Posterior cingulate gyrus (tissue), 11 donors: ENCODE data around the gene GNAL.
"Not testable (repeated sequence)": the region's sequence is repeated elsewhere in the genome, so short reads cannot be mapped to it uniquely, and the experiment has no call there.

Experiments
- DNase-seq, 10 donors: peaks; one replicate each; pipeline versions ENCODE4 v3.0.0 to v3.0.0-alpha.2; 2020 to 2021; ENCODE audit warnings: mixed read lengths in 3 of 10
- intact Hi-C: fragments of 100-400 bp; cut with DNase I; formaldehyde crosslinking; loops from one replicate; pipeline ENCODE4 v1.15.1; 2023

GNAL gene

GRCh38 chr18:11688972-11689668, at the start of gene GNAL:
Gene GNAL, plus strand, starts transcription at chr18:11689264. Its CDS starts 300 bp downstream, at chr18:11689564.
- DNase-seq: peak; percentile 56 to 95 (median 73)

GRCh38 chr18:11647310-11647709, 41.8 kb upstream of the GNAL start:
- DNase-seq, intact Hi-C loops: not testable (repeated sequence)

More at GRCh38 chr18:11688972-11689668, at the start of gene GNAL:
- intact Hi-C loops: no loop called here

- peak in 1 of 10 donors; percentile 82 for DNase-seq
- intact Hi-C loops: not testable (repeated sequence)
Observed at GRCh38 chr18:11647804-11648203, 41.3 kb upstream of the GNAL start.

- no peak for DNase-seq
- intact Hi-C loops: loop anchor here (10.0 kb wide), 1 partner anchor 85 kb away; no protein-coding TSS in a partner anchor
Observed at GRCh38 chr18:11649839-11650238, 39.2 kb upstream of the GNAL start.

GRCh38 chr18:11651899-11652298, 37.2 kb upstream of the GNAL start:
- intact Hi-C loops: loop anchor here (10.0 kb wide), 1 partner anchor 83 kb away; no protein-coding TSS in a partner anchor
- no peak for DNase-seq

GRCh38 chr18:11653521-11653920, 35.5 kb upstream of the GNAL start:
- no peak for DNase-seq
- intact Hi-C loops: loop anchor here (10.0 kb wide), 1 partner anchor 81 kb away; no protein-coding TSS in a partner anchor

GRCh38 chr18:11654736-11655605, 34.1 kb upstream of the GNAL start:
- peak in 9 of 10 donors; percentile 56 to 95 (median 68) for DNase-seq
- intact Hi-C loops: loop anchor here (5.0 to 10.0 kb wide), 2 partner anchors 80 to 382 kb away; no protein-coding TSS in a partner anchor

GRCh38 chr18:11655606-11655932, 33.5 kb upstream of the GNAL start:
- intact Hi-C loops: loop anchor here (5.0 to 10.0 kb wide), 2 partner anchors 79 to 382 kb away; no protein-coding TSS in a partner anchor
- DNase-seq: no peak

GRCh38 chr18:11657152-11657551, 31.9 kb upstream of the GNAL start:
- intact Hi-C loops: loop anchor here (5.0 to 10.0 kb wide), 2 partner anchors 78 to 380 kb away; no protein-coding TSS in a partner anchor
- no peak for DNase-seq

GRCh38 chr18:11657554-11657953, 31.5 kb upstream of the GNAL start:
- no peak for DNase-seq
- intact Hi-C loops: loop anchor here (5.0 to 10.0 kb wide), 2 partner anchors 77 to 380 kb away; no protein-coding TSS in a partner anchor

GRCh38 chr18:11658019-11658418, 31.0 kb upstream of the GNAL start:
- intact Hi-C loops: loop anchor here (5.0 to 10.0 kb wide), 2 partner anchors 77 to 379 kb away; no protein-coding TSS in a partner anchor
- no peak for DNase-seq

- DNase-seq: no peak
- intact Hi-C loops: loop anchor here (5.0 to 10.0 kb wide), 2 partner anchors 76 to 378 kb away; no protein-coding TSS in a partner anchor
Observed at GRCh38 chr18:11658989-11659388, 30.1 kb upstream of the GNAL start.

- intact Hi-C loops: no loop called here
- no peak for DNase-seq
Observed at GRCh38 chr18:11660691-11661090, 28.4 kb upstream of the GNAL start.

- no peak for DNase-seq
Observed at GRCh38 chr18:11661430-11661829, 27.6 kb upstream of the GNAL start.

GRCh38 chr18:11663439-11664029, 25.5 kb upstream of the GNAL start:
- DNase-seq: no peak
- intact Hi-C loops: no loop called here

More at GRCh38 chr18:11661430-11661829, 27.6 kb upstream of the GNAL start:
- intact Hi-C loops: no loop called here

GRCh38 chr18:11664286-11664685, 24.8 kb upstream of the GNAL start:
- no peak for DNase-seq
- intact Hi-C loops: no loop called here

- no peak for DNase-seq
- intact Hi-C loops: no loop called here
Observed at GRCh38 chr18:11665146-11665545, 23.9 kb upstream of the GNAL start.

GRCh38 chr18:11665587-11665986, 23.5 kb upstream of the GNAL start:
- intact Hi-C loops: no loop called here
- no peak for DNase-seq

- no peak for DNase-seq
- intact Hi-C loops: no loop called here
Observed at GRCh38 chr18:11666176-11666575, 22.9 kb upstream of the GNAL start.

- intact Hi-C loops: no loop called here
- DNase-seq: no peak
Observed at GRCh38 chr18:11666831-11667230, 22.2 kb upstream of the GNAL start.

GRCh38 chr18:11667578-11667977, 21.5 kb upstream of the GNAL start:
- intact Hi-C loops: no loop called here
- no peak for DNase-seq
